SK-N-SH treated with all-trans-retinoic acid at 6 μM for 48 hours (cell line): Measurements from ENCODE around the gene TTC3.

ENCODE experiments used
- ARNTL ChIP-seq: fragments of 450-650 bp; formaldehyde crosslinking; IDR thresholded peaks from 2 replicates; pipeline ENCODE4 v1.5.0; 2020; ENCODE audit warnings: low read depth, mild to moderate bottlenecking, moderate library complexity, borderline replicate concordance
- CSDC2 ChIP-seq: fragments of 250-450 bp; sonication (Bioruptor Pico); IDR thresholded peaks from 2 replicates; pipeline ENCODE4 v1.5.0; 2020; ENCODE audit warnings: mild to moderate bottlenecking, moderate library complexity
- ISL1 ChIP-seq: fragments of 250-450 bp; sonication (Bioruptor Pico); IDR thresholded peaks from 2 replicates; pipeline ENCODE4 v2.1.2; 2022; ENCODE audit warnings: mild to moderate bottlenecking, moderate library complexity
- PATZ1 ChIP-seq: fragments of 250-450 bp; sonication (Bioruptor Pico); IDR thresholded peaks from 2 replicates; pipeline ENCODE4 v1.8.0; 2020; ENCODE audit warnings: mild to moderate bottlenecking, moderate library complexity, borderline replicate concordance
- TCF4 ChIP-seq: fragments of 250-450 bp; sonication (Bioruptor Pico); IDR thresholded peaks from 2 replicates; pipeline ENCODE4 v1.8.0; 2021; ENCODE audit warnings: mild to moderate bottlenecking, moderate library complexity, borderline replicate concordance
- TSHZ2 ChIP-seq: fragments of 250-450 bp; sonication (Bioruptor Pico); IDR thresholded peaks from 2 replicates; pipeline ENCODE4 v1.5.0; 2020; ENCODE audit warnings: mild to moderate bottlenecking, moderate library complexity
- ZC3H10 ChIP-seq: fragments of 250-450 bp; sonication (Bioruptor Pico); IDR thresholded peaks from 2 replicates; pipeline ENCODE4 v1.5.1; 2021; ENCODE audit warnings: mild to moderate bottlenecking, moderate library complexity
- ZFP30 ChIP-seq: fragments of 450-650 bp; formaldehyde crosslinking; IDR thresholded peaks from 2 replicates; pipeline ENCODE4 v1.5.0; 2022; ENCODE audit warnings: mild to moderate bottlenecking, moderate library complexity
- ZNF8 ChIP-seq: fragments of 450-650 bp; formaldehyde crosslinking; IDR thresholded peaks from 2 replicates; pipeline ENCODE4 v1.5.0; 2020; ENCODE audit warnings: mild to moderate bottlenecking, moderate library complexity

GRCh38 chr21:37028570-37028969, 44.5 kb upstream of the TTC3 start:
- no peak for TF ChIP-seq PATZ1 (CRISPR knock-in tag)
- no peak for TF ChIP-seq ZC3H10 (CRISPR knock-in tag)
- no peak for TF ChIP-seq ARNTL (CRISPR knock-in tag)
- TF ChIP-seq ZFP30 (CRISPR knock-in tag) = no peak
- no peak for TF ChIP-seq TSHZ2 (CRISPR knock-in tag)
- no peak for TF ChIP-seq TCF4 (CRISPR knock-in tag)
- no peak for TF ChIP-seq ZNF8 (CRISPR knock-in tag)
- TF ChIP-seq ISL1 (CRISPR knock-in tag) = no peak
- no peak for TF ChIP-seq CSDC2 (CRISPR knock-in tag)
